Activated naive CD4-positive, alpha-beta T cell treated with Interleukin-2 at 50 U/mL for 16 hours (primary cell): ENCODE results near the gene SLC6A11.

Experiments used
- DNase-seq: peaks from one replicate; pipeline ENCODE4 v3.0.0-alpha.2; 2020

The SLC6A11 gene

DNA sequence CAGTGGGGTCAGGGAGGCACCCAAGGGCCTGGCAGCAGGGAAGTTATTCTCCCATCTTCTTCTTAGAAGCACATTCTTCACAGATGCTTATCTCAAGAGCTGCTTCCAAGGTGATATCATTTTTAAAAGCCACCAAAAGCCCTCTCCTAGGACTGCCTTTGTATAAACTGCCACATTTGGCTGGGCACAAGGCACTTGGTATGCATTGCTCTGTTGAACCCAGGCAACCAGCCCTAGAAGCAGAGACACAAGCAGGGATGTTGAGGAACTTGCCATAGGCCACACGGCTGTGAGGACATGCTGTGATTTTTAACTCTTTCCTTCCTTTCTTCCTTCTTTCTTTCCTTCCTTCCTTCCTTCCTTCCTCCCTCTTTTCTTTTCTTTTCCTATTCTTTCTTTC is 169.2 kb downstream of the SLC6A11 start:
- DNase-seq: no peak

DNA sequence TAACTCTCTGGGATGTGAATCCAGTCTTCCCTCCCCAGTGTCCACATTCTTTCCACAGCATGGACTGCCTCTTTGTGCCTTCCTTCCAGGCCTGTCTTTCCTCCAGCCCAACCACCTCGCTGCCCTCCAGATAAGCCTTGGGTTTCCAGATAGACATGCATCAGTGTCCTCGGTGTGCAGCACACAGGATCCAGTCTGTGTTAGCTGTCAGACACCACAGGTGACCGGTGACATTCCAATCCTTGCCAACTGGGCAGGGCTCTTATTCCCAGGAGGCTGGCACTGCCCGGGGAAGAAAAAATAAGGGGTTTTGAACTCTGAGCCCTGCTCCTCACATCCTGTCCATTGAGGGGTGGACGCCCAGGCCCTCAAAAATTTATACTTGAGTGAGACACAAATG is 170.6 kb downstream of the SLC6A11 start:
- DNase-seq: no peak

DNA sequence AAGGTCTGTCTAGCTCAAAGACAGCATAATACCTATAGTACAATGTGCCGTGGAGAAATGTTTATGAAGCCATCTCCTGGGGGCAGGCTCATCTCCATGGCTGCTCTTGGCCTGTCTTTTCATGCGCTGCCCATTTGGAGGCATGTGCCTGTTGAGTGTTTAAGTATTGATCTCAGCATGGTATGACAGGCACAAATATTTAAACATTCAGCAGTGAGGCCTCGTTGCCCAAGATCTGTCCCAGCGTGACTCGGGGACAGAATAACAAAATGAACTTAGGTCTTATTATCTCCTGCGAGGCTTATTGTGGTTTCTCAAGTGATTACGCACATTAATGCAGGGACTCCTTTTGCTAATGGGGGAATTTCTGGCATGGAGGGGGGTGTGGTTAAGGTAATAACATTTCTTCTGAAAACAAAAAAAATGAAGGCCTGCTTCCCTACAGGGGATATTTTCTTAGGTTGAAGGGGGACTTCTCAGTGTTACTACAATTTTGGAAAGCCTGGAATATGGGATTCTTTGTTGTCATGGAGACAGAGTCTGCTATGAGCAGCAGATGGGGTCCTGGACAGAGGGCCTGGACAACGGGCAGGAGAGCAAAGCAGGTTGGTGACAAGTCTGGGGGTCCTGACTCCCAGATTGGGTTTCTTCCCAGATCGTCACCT is 172.1 kb downstream of the SLC6A11 start:
- DNase-seq: no peak

DNA sequence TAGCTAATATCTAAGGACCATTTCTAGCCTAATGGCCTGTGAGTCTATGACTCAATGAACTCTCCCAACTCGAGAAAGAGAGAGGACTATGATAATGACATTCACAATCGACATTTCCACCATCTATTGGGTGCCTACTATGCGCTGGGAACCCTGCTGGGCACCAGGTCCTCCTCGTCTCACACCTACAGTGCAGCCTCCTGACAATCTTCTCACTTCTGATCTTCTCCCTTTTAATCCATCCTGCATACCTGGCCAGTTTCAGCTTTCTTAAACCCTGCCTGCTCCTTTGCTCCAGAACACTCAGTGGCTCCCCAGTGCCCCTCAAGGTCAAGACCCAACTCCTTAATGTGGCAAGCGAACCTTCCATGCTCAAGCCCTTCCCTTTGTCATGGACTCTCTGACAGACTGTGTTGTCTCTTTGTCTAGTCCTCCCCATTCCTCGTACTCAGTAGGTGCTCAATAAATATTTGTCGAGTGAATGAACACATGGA is 173.0 kb downstream of the SLC6A11 start:
- no peak for DNase-seq
